T47D (cell line): Measurements from ENCODE around the gene SLC25A39.

Experiments
- DNase-seq, 2 experiments: peaks; one replicate each; pipeline versions ENCODE4 v3.0.0 to v3.0.0-alpha.2; 2011 to 2012; ENCODE audit warnings: low read depth in 1 of 2, low spot score in 1 of 2
- JUND ChIP-seq: IDR thresholded peaks from 2 replicates; pipeline ENCODE4 v1.6.1; 2012; ENCODE audit warnings: low read depth
- in situ Hi-C: cut with HindIII; loops from 2 replicates; pipeline ENCODE4 v1.10.0; 2016; ENCODE audit warnings: low sequenced_read_pairs, low pct_unique_long_range_greater_than_20kb

The SLC25A39 gene

GRCh38 chr17:44360826-44361225 lies 36.2 kb upstream of the SLC25A39 start:
- no peak for TF ChIP-seq JUND
- in situ Hi-C loops = no loop called here
- DNase-seq = no peak

GRCh38 chr17:44360144-44360533 lies 35.5 kb upstream of the SLC25A39 start:
- TF ChIP-seq JUND = no peak
- in situ Hi-C loops = no loop called here
- DNase-seq = no peak

- no peak for DNase-seq
- in situ Hi-C loops = no loop called here
- no peak for TF ChIP-seq JUND
Measured at GRCh38 chr17:44359458-44360143, 35.0 kb upstream of the SLC25A39 start.

- no peak for TF ChIP-seq JUND
- in situ Hi-C loops = no loop called here
- no peak for DNase-seq
Measured at GRCh38 chr17:44359006-44359405, 34.4 kb upstream of the SLC25A39 start.

- in situ Hi-C loops = no loop called here
- TF ChIP-seq JUND = no peak
- no peak for DNase-seq
Measured at GRCh38 chr17:44358066-44358465, 33.4 kb upstream of the SLC25A39 start.

GRCh38 chr17:44356241-44356640 lies 31.6 kb upstream of the SLC25A39 start:
- DNase-seq = peak in 1 of 2 experiments; percentile 58
- in situ Hi-C loops = no loop called here
- TF ChIP-seq JUND = no peak

GRCh38 chr17:44355642-44356099 lies 31.0 kb upstream of the SLC25A39 start:
- DNase-seq = no peak

GRCh38 chr17:44354582-44355561 lies 30.2 kb upstream of the SLC25A39 start:
- in situ Hi-C loops = no loop called here
- no peak for DNase-seq
- no peak for TF ChIP-seq JUND

More at GRCh38 chr17:44355642-44356099, 31.0 kb upstream of the SLC25A39 start:
- in situ Hi-C loops = no loop called here
- no peak for TF ChIP-seq JUND

- DNase-seq = peak in 1 of 2 experiments; percentile 38
Measured at GRCh38 chr17:44353672-44354331, 29.2 kb upstream of the SLC25A39 start.

GRCh38 chr17:44352828-44353671 lies 28.4 kb upstream of the SLC25A39 start:
- in situ Hi-C loops = no loop called here
- no peak for TF ChIP-seq JUND
- peak in 1 of 2 experiments; percentile 56 for DNase-seq

More at GRCh38 chr17:44353672-44354331, 29.2 kb upstream of the SLC25A39 start:
- no peak for TF ChIP-seq JUND
- in situ Hi-C loops = no loop called here

- no peak for TF ChIP-seq JUND
- in situ Hi-C loops = no loop called here
Measured at GRCh38 chr17:44351961-44352827, 27.6 kb upstream of the SLC25A39 start.

More at GRCh38 chr17:44351961-44352827, 27.6 kb upstream of the SLC25A39 start:
- peak in 1 of 2 experiments; percentile 24 for DNase-seq
